CD4-positive, alpha-beta T cell treated with Interleukin-15 for 1 hour (primary cell): ENCODE data around the gene P3H2.

Experiments used
- DNase-seq: peaks from one replicate; pipeline ENCODE4 v3.0.0-alpha.2; 2020

P3H2 gene

DNA sequence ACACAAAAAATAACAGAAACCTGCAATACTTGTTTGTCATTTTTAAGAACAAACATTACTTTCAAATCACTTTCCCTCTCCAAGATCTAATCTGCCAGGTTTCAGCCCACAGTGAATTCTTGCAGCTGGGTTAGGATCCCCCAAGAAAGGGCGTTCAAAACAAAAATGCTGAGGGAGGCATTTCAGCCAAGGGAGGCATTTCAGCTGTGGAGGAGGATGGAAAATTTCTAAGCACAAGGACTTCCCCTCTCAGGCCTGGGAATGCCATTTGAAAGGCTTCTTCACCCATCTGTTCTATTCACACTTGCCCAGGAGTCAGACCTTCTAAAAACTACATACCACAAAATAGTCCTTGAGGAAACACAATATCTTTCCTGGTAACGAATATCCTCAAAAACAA lies 69.1 kb downstream of the P3H2 start:
- DNase-seq = no peak

DNA sequence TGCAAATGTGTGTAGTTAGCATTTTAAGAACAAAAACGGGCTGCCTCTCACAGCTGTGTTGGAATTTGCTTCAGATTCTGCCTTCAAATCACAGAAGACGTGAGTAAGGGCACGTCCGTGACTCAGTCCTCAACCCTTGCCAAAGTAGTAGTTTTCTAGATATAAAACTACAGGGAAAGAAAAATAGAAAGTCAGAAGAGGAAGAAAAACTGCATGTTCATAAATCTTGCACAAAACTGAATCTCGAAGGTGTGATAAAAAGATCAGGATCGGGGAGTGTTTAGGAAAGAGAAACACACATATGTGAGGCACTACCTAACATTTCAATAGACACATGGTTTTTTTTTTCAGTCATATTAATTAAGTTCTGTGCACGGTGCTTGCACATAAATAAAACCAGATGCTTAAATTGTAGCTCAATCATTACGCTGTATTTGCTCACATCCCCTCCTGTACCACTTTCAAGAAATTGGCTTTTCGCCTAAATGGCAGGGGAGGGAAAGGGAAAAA lies 71.7 kb downstream of the P3H2 start:
- no peak for DNase-seq

DNA sequence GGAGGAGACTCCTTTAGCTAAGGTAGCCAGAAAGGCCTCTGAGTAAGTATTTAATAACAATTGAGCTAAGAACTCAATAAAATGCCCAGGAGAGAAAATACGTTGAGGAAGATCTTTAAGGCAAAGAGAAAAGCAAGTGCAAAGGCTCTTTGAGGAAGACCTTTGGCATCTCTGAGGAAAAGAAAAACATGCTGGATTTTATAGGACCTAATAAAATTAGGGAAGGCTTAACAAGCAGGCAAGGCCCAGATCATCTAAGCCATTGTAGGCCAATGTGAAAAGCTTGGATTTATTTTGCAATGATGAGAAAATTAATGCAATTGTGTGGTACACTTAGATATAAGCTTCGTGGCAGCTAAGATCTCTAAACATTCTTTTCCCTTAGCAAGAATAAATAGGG lies 75.7 kb downstream of the P3H2 start:
- no peak for DNase-seq

DNA sequence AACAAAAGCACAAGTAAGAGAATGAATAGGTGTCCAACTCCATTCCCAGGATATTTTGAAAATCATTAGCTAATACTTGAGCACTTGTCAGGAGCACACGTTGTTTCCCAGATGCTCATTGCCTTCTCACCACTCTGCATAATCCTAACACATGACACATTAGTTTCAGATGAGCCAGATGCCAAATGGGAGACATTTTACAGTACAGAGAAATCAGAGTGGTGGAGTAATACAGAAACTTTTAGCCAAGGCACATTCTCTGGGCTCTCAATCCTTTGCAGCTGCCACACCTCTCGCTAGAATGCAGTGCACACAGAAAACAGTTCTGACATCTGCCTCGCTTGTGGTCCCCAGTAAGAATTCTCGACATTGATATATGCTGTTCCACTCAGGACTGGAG lies 76.6 kb downstream of the P3H2 start:
- no peak for DNase-seq

DNA sequence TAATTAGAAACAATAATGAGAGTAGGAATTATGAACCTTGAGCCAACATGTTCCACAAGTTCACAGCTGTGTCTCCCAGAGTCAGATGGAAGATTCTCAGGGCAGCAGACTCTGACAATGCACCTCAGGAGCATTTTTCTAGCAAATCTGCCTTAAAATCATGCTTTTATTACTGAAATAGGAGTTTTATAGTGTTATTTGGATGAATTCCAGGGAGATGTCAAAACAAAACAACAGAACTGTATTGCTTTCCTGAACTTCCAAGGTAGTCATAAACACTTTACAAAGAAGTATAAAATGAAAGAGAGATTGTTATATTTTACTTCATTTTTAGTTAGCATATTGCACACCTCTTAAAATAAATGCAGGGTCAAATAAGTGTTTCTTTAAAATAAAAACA lies 77.0 kb downstream of the P3H2 start:
- no peak for DNase-seq

DNA sequence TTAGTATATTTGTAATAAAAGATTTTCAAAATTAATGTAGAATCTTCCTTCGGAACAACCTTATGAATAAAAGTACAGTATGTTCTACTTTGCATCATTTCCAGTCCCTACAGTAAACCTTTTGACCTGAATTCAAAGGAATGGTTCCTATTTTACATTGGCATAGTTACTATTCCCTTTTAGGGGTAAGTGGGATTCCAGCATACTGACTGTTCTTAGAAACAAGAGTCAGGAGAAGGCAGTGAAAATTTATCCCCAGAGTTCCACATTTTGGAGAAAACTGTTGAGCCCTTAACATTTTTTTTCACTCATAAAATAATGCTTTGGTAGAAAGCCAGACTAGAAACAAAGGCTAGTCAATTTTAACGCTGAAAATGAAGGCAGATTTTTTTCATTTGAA lies 78.1 kb downstream of the P3H2 start:
- DNase-seq = no peak

DNA sequence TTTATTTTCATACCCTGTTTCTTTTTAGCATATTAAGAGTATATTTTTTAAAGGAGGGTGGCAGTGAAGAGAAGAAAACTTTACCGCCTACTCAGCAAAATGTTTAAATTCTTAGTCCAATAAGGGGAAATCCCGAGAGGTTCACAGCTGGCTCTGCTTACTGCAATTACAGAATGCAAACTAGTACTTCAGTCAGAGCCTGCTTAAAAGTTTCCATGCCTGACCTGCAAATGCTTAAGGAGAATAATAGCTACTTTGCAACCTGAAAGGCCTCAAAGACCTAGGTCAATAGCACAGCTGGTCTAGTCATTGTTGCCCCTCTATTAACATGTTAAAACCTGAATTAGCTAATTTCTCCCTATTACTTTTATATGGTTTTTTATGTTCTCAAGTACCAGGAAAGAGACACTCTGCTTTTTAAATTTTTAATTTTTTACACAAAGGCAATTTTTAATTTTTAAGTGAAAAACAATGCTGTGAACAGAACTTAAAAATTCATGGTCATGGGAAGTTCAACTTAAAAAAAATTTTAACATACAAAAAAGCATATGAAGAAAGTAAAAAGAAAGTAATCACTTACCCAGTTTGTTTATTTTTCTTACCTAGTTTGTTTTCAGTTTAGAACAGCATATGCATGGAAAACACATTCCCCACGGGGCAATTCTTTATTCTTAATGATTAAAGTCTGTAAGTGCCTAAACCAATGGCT lies 79.2 kb downstream of the P3H2 start:
- no peak for DNase-seq

DNA sequence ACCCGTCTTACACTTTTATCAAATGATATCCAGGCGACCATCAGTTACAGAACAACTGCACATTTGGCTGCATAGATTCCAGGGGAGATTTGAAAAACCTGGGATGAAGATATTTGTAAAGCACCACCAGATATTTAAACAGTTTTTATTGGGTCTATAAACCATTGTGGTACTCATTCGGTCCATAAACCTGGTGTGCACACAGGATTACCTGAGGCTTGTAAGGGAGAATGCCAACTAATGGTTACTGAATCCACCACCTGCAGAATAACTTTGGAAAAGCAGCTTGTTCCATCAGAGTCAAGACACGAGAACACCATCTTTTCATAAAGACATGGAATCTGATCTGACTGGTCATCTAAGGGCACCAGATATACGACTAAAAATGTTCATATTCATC lies 80.6 kb downstream of the P3H2 start:
- DNase-seq = no peak

DNA sequence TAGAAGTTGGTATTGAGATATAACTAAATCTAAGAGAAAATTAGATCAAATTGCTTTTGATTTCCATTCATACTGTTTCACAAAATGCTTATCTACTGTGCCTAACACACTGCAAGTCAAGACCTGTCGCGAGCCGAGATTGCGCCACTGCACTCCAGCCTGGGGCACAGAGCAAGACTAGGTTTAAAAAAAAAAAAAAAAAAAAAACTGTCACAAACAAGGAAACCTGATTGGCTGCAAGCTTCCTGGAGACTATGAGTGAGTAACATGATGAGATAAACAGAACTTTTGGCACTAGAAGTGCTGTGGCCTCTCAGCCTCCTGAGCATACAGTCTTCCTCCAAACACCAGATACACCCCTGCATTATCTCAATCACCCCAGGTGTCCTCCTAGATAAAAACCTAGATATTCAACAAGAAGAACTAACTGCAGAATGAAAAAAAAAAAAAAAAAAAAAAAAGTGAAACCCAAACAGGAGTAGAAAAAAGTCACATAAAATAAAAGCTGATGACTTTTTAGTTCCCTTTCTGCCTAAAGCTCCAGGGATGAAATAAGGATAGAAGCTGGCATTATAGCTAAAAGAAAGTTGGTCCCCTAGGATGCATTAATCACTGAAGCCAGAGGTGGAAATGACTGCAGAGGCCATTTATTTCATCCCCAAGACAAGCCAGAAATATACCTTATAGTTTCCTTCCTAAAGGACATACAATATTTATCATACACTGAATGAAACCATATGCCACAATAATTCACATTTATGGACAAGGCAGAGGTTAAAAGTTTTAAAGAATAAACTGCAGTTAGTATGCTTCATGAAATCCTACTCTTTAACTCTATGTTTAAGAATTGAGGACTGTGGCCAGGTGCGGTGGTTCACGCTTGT lies 82.4 kb downstream of the P3H2 start:
- DNase-seq = no peak

DNA sequence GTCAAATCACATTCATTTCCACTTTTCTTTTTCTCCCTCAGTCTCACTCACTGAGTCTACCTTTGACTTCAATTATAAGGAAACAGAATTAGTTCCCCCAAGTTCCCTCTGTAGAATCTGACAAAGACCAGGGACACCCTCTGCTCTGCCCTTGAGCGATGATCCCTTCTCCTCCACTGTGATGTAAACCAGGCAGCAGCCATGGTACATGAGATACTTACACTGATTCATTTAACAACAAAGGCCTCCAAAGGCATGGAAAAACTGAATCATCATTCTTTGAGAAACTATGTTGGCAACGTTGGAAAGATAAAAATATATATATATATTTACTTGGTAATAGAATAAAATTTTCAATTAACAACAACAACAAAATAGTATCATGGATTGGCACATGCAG lies 84.1 kb downstream of the P3H2 start:
- DNase-seq = no peak

DNA sequence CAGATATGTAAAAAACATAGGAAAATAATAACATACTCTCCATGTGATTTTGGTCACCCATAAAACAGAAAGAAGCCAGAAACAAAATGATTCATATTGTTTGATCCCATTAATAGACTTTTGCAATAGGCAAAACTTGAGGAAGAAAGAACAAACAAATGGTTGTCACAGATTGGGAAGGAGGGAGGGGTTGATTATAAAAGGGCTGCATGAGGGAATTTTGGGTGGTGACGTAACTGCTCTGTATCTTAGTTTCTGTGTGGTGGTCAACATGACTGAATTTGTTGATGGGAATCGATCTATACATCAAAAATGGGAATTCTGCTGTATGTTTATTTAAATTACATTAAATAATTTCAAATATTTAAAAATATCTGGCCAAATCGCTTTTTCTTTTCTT lies 86.3 kb downstream of the P3H2 start:
- DNase-seq = no peak

DNA sequence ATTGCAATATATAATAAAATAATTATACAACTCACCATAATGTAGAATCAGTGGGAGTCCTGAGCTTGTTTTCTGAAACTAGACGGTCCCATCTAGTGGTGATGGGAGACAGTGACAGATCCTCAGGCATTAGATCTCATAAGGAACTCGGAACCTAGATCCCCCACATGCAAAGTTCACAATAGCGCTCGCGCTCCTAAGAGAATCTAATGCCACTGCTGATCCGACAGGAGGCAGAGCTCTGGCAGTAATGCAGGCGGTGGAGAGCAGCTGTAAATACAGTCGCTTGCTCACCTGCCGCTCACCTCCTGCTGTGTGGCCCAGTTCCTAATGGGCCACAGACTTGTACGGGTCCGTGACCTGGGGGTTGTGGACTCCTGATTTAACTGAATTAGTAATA lies 87.8 kb downstream of the P3H2 start:
- no peak for DNase-seq

DNA sequence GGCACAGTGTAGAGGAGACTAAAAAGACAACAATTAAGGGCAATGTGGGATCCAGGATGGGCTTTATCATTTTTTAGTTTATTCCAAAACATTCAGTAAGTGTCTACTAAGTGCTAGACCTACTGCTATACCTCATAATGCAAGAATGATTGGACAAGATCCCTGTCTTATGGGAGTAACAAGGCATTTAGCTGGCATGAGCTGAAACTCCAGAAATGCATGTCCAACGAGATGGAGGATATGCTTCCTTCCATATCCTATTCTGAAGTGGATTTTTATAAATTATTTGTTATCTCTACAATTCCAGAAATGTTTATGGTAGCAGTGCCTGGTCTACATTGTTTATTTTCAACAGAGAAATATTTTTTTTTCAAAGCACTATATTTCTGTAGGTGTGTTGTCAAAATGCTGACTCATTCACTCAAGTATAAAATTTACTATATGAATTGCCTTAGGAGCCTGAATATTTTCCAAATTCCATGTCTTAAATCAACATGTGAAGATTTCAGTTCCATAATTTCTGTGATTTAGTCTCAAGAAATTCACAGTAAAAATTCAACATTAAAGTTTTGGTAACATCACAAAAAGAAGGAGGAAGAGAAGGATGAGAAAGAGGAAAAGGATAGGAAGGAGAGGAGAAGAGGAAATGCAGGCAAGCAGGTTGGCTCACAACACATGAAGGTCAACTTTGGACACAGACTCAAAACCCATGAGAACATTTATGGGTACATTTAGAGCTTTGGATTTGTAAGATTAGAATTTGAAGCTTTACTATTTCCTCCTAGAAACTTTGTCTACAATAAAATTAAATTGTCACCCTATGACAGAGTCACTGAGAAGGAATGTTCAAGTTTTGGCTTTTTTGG lies 88.6 kb downstream of the P3H2 start:
- no peak for DNase-seq

DNA sequence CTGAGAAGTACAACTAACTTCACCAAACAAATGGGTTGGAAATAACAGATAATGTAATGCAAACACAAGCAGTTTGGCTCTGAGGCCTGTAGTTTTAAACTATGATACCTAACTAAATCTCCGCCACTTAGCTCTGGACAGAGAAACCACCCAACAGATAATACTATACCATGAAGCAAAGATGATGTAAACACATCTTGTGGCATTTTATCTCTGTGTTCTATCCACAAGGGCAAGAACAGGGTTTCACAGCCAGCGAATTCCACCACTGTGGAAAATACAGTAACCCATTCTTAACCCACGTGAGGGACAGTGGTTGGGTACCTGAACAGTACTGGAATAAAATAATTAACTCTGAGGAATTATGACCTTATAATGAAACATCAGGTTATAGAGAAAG lies 93.6 kb downstream of the P3H2 start:
- no peak for DNase-seq

DNA sequence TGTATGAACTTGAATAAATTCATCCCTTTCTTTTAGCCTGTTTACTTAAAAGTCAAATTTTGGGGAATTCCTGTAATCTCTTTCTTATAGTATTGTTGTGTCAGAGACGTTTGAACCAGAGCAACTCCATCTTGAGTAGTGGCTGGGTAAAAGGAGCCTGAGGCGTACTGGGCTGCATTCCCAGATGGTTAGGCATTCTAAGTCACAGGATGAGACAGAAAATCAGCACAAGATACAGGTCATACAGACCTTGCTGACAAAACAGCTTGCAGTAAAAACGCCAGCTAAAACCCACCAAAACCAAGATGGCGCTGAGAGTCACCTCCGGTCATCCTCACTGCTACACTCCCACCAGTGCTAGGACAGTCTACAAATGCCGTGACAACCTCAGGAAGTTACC lies 94.5 kb downstream of the P3H2 start:
- DNase-seq = no peak

DNA sequence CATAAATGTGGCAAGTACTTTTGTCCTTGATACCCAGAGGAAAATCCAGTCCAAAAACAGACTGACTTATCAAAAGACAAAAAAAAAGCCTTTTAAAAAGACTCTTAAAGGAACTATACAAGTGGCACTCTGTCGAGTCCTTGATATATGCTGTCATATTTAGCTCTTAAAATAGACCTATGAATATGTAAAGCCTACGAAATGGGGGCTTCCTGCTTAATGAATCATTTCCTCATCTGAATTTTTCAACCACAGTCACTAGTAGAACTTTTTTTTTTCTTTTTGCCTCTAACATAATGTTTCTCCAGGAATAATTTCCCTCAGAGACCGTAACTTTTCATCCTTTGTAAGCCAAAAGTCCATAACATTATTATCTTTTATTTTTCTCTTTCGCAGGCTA lies 95.8 kb downstream of the P3H2 start:
- no peak for DNase-seq

DNA sequence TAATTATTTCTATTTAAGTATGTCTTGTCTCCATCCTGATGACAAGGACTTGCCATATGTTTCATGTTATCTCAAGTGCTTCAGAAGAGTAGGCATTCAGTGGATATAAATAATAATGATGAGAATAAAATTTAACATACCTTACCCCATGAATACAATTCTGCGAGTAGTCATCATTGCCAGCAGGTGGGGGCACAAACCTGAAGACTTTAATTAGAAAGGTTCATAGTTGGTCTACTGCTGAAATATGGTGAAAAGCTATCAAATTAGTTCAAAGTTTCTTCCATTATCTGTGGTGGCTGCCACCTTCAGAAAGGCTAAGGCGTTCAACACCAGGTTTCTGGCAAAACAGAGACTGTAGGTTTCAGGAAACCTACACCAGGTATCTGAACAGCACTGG lies 100.9 kb downstream of the P3H2 start:
- no peak for DNase-seq

DNA sequence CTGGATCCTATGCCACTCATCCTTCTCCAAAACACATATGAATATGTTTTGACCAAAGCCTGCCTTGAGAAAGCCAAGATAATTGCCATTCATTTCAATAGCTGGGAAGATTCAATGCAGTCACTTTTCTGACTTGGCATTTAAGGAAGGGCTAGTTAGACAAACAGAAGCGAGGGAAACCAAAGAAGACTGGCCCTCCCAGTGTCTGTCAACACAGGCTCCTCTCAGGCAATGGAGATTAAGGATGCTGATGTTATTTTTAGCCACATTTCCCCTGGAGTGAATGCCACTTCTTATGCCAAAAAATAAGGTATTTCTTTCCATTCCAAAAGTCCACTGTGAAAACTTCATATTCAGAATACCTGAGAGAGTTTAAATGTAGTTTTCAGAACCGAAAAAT lies 101.7 kb downstream of the P3H2 start:
- no peak for DNase-seq

DNA sequence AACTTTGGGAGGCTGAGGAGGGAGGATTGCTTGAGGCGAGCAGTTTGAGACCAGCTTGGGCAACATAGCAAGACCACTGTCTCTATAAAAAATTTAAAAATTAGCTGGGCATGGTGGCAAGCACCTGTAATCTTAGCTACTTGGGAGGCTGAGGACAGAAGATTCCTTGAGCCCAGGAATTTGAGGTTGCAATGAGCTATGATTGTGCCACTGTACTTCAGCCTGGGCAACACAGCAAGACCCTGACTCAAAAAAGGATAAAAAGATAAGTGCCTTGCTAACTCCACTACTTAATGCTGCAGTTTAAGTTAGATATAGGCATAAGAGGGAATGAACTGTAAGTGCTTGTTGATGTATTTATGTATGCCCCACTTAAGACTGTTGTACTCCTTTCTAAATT lies 102.2 kb downstream of the P3H2 start:
- DNase-seq = no peak

DNA sequence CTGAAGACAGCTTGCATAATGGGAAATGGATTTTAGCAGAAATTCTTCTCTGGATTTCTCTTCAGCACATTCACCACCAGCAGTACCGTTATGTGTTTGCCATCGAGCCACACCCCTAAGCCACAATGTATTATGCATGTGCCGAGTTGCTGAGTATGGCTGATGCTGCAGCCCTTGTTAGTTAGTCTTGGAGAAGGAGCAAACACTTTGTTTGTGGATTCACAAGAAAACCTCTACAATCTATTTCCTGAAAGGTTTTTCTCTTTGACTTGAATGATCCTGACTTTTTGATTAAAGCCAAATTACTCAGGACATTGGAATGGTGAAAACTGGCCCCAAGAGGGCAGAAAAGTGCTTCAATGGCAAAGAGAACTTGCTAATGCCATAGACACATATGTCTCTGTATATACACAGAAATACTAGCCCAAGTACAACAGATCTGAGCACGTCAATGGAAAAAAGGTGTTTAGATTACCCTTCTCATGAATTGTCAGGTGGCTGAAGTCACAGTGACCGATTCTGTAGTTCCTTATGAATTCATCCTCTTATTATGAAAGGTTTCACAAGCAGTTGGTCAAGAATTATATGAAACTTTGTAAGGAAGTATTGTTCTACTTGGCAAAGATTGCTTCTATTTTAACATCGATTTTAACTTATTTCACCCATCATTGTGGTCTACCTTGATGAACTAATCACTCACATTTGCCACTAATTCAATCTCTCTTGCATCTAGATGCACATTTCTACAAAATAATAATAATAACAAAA lies 103.0 kb downstream of the P3H2 start:
- no peak for DNase-seq

DNA sequence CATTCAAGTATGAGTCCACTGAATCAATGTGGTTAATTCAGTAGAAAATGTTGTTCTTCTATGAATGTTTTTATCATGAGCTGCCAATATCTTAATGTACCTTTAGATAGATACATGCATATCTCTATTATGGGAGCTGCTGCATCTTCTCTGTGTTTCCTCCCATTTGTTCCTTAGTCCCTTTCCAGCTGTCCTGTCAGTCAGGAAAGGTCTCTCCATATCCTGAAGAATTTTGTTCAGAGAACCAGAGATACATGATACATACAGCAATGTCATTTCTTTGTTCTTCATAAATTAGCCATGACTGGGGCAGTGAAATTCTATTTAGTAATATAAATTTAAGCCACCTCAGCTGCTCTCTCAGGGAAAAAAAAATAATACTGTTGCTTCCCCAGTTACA lies 103.7 kb downstream of the P3H2 start:
- DNase-seq = no peak

DNA sequence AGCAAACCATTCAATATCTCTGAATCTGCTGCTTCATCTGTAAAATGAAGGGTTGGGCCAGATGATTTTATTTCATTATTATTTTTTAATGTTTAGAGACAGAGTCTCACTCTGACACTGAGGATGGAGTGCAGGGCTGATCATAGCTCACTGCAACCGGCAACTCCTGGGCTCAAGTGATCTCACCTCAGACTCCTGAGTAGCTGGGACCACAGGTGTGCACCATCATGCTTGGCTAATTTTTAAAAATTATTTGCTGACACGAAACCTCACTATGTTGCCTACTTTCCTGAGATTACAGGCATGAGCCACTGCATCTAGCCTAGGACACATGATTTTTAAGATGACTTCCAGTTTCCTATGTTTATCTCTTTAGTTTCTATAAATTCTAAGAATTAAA lies 105.8 kb downstream of the P3H2 start:
- no peak for DNase-seq
